PC-9 (cell line): Measurements from ENCODE around the gene TBC1D2. TPM values are rescaled to one million over a fixed set of nuclear protein-coding genes. Genes with fewer than 3 reads are reported as not detected.

Experiments
- BruUV-seq: library from RNA; stranded (reverse); fragments of 400-500 nt; replicated peaks from 2 replicates; lab custom pipeline; 2021; lab: Mats Ljungman, UMichigan
- CTCF ChIA-PET: fragments of 300-600 bp; sonication (Branson Sonifier 250); formaldehyde crosslinking; loops from one replicate; lab custom pipeline; 2022; ENCODE audit warnings: antibody characterized with exemption; lab: Charles Lee
- POLR2A ChIA-PET: fragments of 300-600 bp; sonication (Branson Sonifier 250); formaldehyde crosslinking; loops from one replicate; lab custom pipeline; 2022; ENCODE audit warnings: antibody characterized with exemption; ENCODE audit not compliant: unreplicated experiment; lab: Charles Lee
- DNase-seq, 2 experiments: peaks; one replicate each; pipeline versions ENCODE4 v3.0.0 to v3.0.0-alpha.2; 2015 to 2022; ENCODE audit warnings: mixed read lengths in 1 of 2
- H2AFZ ChIP-seq: fragments of 200-600 bp; sonication (generic); 2 replicates; pipeline ENCODE4 v1.8.1; 2017; ENCODE audit warnings: antibody characterized with exemption
- H3F3A ChIP-seq: fragments of 200-600 bp; sonication (generic); 2 replicates; pipeline ENCODE4 v1.8.1; 2017; ENCODE audit warnings: antibody characterized with exemption, mild to moderate bottlenecking, low read depth; ENCODE audit not compliant: insufficient read depth
- H3K27ac ChIP-seq: fragments of 200-600 bp; sonication (generic); 2 replicates; pipeline ENCODE4 v1.6.1; 2016; ENCODE audit warnings: mixed run types
- H3K27me3 ChIP-seq: fragments of 200-600 bp; sonication (generic); 2 replicates; pipeline ENCODE4 v1.6.1; 2016; ENCODE audit warnings: low read depth, mixed run types; ENCODE audit not compliant: insufficient read depth
- H3K36me3 ChIP-seq: fragments of 200-600 bp; sonication (generic); 2 replicates; pipeline ENCODE4 v1.6.1; 2016; ENCODE audit warnings: low read depth, mixed run types
- H3K4me1 ChIP-seq: fragments of 200-600 bp; sonication (generic); replicated peaks from 2 replicates; pipeline ENCODE4 v1.6.1; 2016; ENCODE audit warnings: mixed run types; ENCODE audit not compliant: insufficient read depth
- H3K4me2 ChIP-seq: fragments of 200-600 bp; sonication (generic); 2 replicates; pipeline ENCODE4 v1.6.1; 2017; ENCODE audit warnings: mixed run types
- H3K4me3 ChIP-seq: fragments of 200-600 bp; sonication (generic); 2 replicates; pipeline ENCODE4 v1.6.1; 2016; ENCODE audit warnings: mixed run types
- H3K79me2 ChIP-seq: fragments of 200-600 bp; sonication (generic); 2 replicates; pipeline ENCODE4 v1.6.1; 2017; ENCODE audit warnings: low read depth, mixed run types
- H3K9me2 ChIP-seq: fragments of 200-600 bp; sonication (generic); 2 replicates; pipeline ENCODE4 v1.8.1; 2017; ENCODE audit warnings: mild to moderate bottlenecking; ENCODE audit not compliant: insufficient read depth
- H3K9me3 ChIP-seq: fragments of 200-600 bp; sonication (generic); 2 replicates; pipeline ENCODE4 v1.8.1; 2016; ENCODE audit warnings: low read depth; ENCODE audit not compliant: insufficient read depth
- H4K20me1 ChIP-seq: fragments of 200-600 bp; sonication (generic); 2 replicates; pipeline ENCODE4 v1.8.1; 2017; ENCODE audit not compliant: insufficient read depth
- CTCF ChIP-seq: fragments of 200-600 bp; sonication (generic); conservative IDR thresholded peaks from 2 replicates; pipeline ENCODE4 v1.6.1; 2017; ENCODE audit warnings: mixed run types, antibody characterized with exemption, mild to moderate bottlenecking, moderate library complexity
- EZH2 ChIP-seq: fragments of 200-600 bp; sonication (generic); IDR thresholded peaks from 2 replicates; pipeline ENCODE4 v1.8.0; 2017; ENCODE audit warnings: antibody characterized with exemption, low read depth
- intact Hi-C: fragments of 100-400 bp; cut with micrococcal nuclease; formaldehyde crosslinking; loops from one replicate; pipeline ENCODE4 v1.10.0; 2022; ENCODE audit not compliant: unreplicated experiment
- total RNA-seq: library from RNA; stranded (reverse); gene quantifications from 2 replicates; pipeline ENCODE4 v1.2.3, GENCODE V29; 2021

TBC1D2 gene
- total RNA-seq, 1 experiment from 2014 or later: 44.7 TPM

- no TSS peak for BruUV-seq
- H2AFZ ChIP-seq: no peak overlapping the region
- intact Hi-C loops: loop anchor here (1.0 kb wide), 2 partner anchors 31 to 297 kb away; no protein-coding TSS in a partner anchor
- no peak for DNase-seq
- H3K9me2 ChIP-seq: no peaks in the 10 kb centered on the region
- ChIA-PET POLR2A (interaction anchor here (0.6 kb wide), 1 partner anchor 26 kb away, joined by 6 read pairs; no protein-coding TSS in a partner anchor), CTCF (no interaction called here)
- H3K4me2 ChIP-seq: peak overlapping the region; percentile 69
- H3K4me1 ChIP-seq: peaks cover 79% of the 10 kb centered on the region
- H4K20me1 ChIP-seq: no peaks in the 10 kb centered on the region
- peaks cover 66% of the 10 kb centered on the region for H3F3A ChIP-seq
- no peaks in the 10 kb centered on the region for H3K27me3 ChIP-seq
- peak overlapping the region; percentile 2; the same call in 1 of the 2 replicates for H3K4me3 ChIP-seq
- peaks cover 22% of the 10 kb centered on the region; the same call in 1 of the 2 replicates for H3K79me2 ChIP-seq
- H3K9me3 ChIP-seq: no peaks in the 10 kb centered on the region
- peak overlapping the region; percentile 93 for H3K27ac ChIP-seq
- peaks cover 27% of the 10 kb centered on the region; the same call in 1 of the 2 replicates for H3K36me3 ChIP-seq
- TF ChIP-seq EZH2: no peak
- TF ChIP-seq CTCF: no peak
These were observed 35.6 kb downstream of the TBC1D2 start for GRCh38 chr9:98219794-98220370.

- H3K79me2 ChIP-seq: peaks cover 22% of the 10 kb centered on the region; the same call in 1 of the 2 replicates
- TF ChIP-seq EZH2 (no peak), CTCF (no peak)
- H3K27me3 ChIP-seq: no peaks in the 10 kb centered on the region
- no peak overlapping the region for H2AFZ ChIP-seq
- peak overlapping the region; percentile 69 for H3K4me2 ChIP-seq
- DNase-seq: no peak
- peak overlapping the region; percentile 2; the same call in 1 of the 2 replicates for H3K4me3 ChIP-seq
- H3K36me3 ChIP-seq: peaks cover 27% of the 10 kb centered on the region; the same call in 1 of the 2 replicates
- intact Hi-C loops: loop anchor here (1.0 kb wide), 2 partner anchors 32 to 296 kb away; no protein-coding TSS in a partner anchor
- no peaks in the 10 kb centered on the region for H3K9me2 ChIP-seq
- no peaks in the 10 kb centered on the region for H4K20me1 ChIP-seq
- ChIA-PET CTCF (interaction anchor here (0.5 to 0.6 kb wide), 2 partner anchors 54 to 139 kb away, joined by 5 read pairs; no protein-coding TSS in a partner anchor), POLR2A (interaction anchor here (0.5 to 0.8 kb wide), 8 partner anchors 14 to 754 kb away, joined by 3 to 9 read pairs (median 4); partner anchors contain the start of gene CORO2A)
- peak overlapping the region; percentile 93 for H3K27ac ChIP-seq
- peaks cover 61% of the 10 kb centered on the region for H3F3A ChIP-seq
- TSS peak; percentile 80 for BruUV-seq
- no peaks in the 10 kb centered on the region for H3K9me3 ChIP-seq
- H3K4me1 ChIP-seq: peaks cover 74% of the 10 kb centered on the region
These were observed 36.1 kb downstream of the TBC1D2 start for GRCh38 chr9:98219364-98219716.

DNA sequence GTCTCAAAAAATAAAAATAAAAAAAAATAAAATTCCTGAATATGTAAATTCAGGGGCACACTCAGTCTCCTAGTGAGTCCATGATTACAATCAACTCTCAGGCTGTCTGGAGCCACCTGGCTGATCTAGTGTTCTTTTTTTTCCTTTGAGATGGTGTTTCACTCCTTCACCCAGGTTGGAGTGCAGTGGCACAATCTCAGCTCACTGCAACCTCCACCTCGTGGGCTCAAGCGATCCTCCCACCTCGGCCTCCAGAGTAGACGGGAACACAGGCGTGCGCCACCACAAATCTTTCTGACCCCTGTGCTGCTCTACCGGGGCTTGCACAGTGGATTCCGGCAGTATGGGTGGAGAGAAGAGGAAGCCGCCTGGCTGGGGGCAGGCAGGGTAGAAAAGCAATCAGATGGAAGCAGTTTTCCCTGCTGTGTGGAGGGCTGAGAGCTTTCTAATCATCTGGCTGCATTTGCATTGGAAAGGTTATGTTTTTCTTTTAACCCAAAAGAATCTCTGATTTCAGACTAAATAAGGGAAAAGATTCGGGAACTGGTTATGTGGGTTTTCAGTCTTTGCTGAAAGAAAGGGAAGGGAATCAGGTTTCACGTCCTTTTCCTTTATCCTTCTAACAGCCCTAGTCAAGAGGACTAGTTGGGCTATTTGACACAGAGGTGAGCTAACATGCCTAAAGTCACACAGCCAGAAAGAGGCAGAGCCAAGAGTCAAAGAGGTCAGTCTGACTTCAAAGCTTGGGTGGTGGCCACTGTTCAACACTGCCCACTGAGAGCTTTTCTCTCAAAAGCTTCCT is 36.7 kb downstream of the TBC1D2 start:
- peak; percentile 68 to 93 for DNase-seq
- peak overlapping the region; percentile 93 for H3K27ac ChIP-seq
- CTCF ChIA-PET: interaction anchor here (0.5 to 0.6 kb wide), 2 partner anchors 55 to 138 kb away, joined by 5 read pairs; no protein-coding TSS in a partner anchor
- BruUV-seq: TSS peak; percentile 2
- peaks cover 68% of the 10 kb centered on the region for H3K4me1 ChIP-seq
- TF ChIP-seq CTCF (no peak), EZH2 (no peak)
- H3K4me3 ChIP-seq: peak overlapping the region; percentile 2; the same call in 1 of the 2 replicates
- H3K9me2 ChIP-seq: no peaks in the 10 kb centered on the region
- H2AFZ ChIP-seq: no peak overlapping the region
- H3K79me2 ChIP-seq: peaks cover 22% of the 10 kb centered on the region; the same call in 1 of the 2 replicates
- no peaks in the 10 kb centered on the region for H3K9me3 ChIP-seq
- no peaks in the 10 kb centered on the region for H4K20me1 ChIP-seq
- no peaks in the 10 kb centered on the region for H3K27me3 ChIP-seq
- H3F3A ChIP-seq: peaks cover 55% of the 10 kb centered on the region
- peaks cover 27% of the 10 kb centered on the region; the same call in 1 of the 2 replicates for H3K36me3 ChIP-seq
- intact Hi-C loops: loop anchor here (1.0 kb wide), 2 partner anchors 33 to 295 kb away; no protein-coding TSS in a partner anchor
- peak overlapping the region; percentile 69 for H3K4me2 ChIP-seq
- POLR2A ChIA-PET: interaction anchor here (0.5 to 0.8 kb wide), 9 partner anchors 13 to 754 kb away, joined by 3 to 9 read pairs (median 5); partner anchors contain the start of gene CORO2A
